ENCODE results near the gene MARCKS.
A peak's percentile ranks its signal among the peaks of the same experiment; 100 is the strongest.

The MARCKS gene

DNA sequence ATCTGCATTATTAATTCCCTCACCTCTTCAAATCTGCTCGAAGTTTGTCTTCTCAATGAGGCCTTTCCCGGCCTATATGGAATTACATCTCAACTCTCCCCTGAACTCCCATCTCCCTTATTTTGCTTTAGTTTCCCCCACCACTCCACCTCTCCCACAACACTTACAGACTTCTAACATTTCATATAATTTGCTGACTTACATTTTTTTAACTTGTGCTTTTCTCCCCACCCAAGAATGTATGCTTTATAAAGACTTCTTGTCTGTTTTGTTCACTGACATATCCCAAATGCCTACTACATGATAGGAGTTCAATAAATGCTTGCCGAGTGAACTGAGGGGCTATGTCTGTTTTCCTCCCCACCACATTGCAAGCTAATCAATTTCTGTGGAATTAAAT lies 3.9 kb upstream of the MARCKS start:
- DNase-seq (ENCODE audit: low read depth), result no peak

DNA sequence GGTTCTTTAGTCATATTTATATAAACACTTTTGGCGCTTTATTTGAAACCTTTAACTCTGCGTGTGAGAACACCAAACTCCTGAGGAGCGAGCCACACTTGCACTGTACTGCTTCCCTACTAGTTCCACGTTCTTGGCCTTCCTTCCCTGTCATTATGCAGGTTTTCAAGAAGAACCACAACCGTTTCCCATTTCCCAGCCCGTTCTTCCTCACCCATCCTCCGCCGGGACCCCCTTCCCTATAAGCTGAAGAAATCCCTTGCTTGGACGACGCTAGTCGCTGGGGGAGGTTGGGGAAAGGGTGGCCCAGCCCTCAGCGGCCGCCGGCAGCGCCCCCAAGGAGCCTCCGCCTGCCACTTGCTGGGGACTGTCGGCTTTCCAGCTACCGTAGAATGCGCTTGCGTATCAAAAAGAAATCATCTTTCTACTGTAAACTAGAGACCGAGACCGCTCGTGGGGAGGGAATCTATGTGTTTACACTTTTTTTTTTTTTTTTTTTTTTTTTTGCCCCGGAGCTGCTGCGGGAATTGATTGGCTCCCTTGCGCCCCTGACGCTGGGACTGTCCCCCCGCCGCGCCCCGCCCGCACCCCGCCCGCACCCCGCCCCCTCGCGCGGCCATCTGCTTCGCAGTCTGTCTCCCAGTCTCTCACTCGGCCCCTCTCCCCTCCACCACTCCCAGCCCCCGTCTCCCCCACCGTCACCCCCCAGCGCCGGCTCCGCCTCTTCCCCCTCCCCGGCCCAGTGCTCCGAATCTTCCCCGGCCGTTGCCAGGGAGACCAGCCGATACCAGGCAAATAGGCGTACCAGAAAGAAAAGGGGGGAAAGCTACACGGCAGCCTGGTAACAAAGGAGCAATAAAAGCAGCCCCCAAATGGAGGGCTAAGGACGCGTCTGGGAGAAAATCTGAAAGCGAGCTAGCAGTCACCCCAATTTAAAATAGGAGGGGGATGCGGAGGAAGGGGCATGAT lies 2.3 kb upstream of the MARCKS start:
- DNase-seq (ENCODE audit: low read depth), result peak; percentile 81

GRCh38 chr6:113855500-113856374 lies 1.4 kb upstream of the MARCKS start:
- peak; percentile 68 for DNase-seq (ENCODE audit: low read depth)

DNA sequence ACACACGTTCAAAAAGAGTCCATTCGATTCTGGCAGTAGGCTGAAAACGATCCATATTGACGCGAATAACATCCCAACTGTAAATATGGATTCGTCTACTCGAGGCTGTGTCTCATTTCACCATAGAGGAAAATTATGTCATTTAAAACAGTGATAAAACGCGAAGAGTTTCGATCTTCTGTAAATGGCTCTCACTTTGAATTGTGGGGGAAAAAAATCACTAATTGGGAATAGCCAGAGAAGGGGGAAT lies 845 bp upstream of the MARCKS start:
- no peak for DNase-seq (ENCODE audit: low read depth)

GRCh38 chr6:113857556-113858479 lies 673 bp downstream of the MARCKS start:
- peak; percentile 55 for DNase-seq (ENCODE audit: low read depth)

- DNase-seq (ENCODE audit: low read depth), result peak; percentile 90
These were observed 1.6 kb downstream of the MARCKS start for GRCh38 chr6:113858480-113859348.

DNA sequence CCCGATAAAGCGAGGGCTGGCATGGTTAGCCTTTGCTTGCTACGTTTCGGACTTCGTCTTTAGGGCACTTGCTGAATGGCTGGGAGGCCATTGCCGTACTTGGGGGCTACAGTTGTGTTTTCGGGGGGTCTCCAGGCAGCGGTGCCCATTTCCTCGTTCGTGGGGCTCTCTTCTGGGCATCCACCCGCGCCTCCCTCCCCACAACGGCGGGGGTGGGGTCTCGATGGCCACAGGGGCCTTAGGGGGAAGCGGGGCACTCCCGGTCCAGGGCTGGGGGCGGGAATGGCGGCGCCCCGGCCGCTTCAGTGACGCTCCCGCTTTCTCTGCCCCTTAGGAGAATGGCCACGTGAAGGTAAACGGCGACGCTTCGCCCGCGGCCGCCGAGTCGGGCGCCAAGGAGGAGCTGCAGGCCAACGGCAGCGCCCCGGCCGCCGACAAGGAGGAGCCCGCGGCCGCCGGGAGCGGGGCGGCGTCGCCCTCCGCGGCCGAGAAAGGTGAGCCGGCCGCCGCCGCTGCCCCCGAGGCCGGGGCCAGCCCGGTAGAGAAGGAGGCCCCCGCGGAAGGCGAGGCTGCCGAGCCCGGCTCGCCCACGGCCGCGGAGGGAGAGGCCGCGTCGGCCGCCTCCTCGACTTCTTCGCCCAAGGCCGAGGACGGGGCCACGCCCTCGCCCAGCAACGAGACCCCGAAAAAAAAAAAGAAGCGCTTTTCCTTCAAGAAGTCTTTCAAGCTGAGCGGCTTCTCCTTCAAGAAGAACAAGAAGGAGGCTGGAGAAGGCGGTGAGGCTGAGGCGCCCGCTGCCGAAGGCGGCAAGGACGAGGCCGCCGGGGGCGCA lies 2.4 kb downstream of the MARCKS start:
- DNase-seq (ENCODE audit: low read depth), result peak; percentile 53

DNA sequence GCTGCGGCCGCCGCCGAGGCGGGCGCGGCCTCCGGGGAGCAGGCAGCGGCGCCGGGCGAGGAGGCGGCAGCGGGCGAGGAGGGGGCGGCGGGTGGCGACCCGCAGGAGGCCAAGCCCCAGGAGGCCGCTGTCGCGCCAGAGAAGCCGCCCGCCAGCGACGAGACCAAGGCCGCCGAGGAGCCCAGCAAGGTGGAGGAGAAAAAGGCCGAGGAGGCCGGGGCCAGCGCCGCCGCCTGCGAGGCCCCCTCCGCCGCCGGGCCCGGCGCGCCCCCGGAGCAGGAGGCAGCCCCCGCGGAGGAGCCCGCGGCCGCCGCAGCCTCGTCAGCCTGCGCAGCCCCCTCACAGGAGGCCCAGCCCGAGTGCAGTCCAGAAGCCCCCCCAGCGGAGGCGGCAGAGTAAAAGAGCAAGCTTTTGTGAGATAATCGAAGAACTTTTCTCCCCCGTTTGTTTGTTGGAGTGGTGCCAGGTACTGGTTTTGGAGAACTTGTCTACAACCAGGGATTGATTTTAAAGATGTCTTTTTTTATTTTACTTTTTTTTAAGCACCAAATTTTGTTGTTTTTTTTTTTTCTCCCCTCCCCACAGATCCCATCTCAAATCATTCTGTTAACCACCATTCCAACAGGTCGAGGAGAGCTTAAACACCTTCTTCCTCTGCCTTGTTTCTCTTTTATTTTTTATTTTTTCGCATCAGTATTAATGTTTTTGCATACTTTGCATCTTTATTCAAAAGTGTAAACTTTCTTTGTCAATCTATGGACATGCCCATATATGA lies 3.2 kb downstream of the MARCKS start:
- DNase-seq (ENCODE audit: low read depth), result peak; percentile 48

DNA sequence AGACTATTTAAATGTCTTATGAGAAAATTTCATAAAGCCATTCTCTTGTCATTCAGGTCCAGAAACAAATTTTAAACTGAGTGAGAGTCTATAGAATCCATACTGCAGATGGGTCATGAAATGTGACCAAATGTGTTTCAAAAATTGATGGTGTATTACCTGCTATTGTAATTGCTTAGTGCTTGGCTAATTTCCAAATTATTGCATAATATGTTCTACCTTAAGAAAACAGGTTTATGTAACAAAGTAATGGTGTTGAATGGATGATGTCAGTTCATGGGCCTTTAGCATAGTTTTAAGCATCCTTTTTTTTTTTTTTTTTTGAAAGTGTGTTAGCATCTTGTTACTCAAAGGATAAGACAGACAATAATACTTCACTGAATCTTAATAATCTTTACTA lies 5.0 kb downstream of the MARCKS start:
- DNase-seq (ENCODE audit: low read depth), result no peak

GRCh38 chr6:113870917-113871316 lies 13.8 kb downstream of the MARCKS start:
- DNase-seq (ENCODE audit: low read depth), result peak; percentile 51

GRCh38 chr6:113871975-113872374 lies 14.8 kb downstream of the MARCKS start:
- DNase-seq (ENCODE audit: low read depth), result no peak

DNA sequence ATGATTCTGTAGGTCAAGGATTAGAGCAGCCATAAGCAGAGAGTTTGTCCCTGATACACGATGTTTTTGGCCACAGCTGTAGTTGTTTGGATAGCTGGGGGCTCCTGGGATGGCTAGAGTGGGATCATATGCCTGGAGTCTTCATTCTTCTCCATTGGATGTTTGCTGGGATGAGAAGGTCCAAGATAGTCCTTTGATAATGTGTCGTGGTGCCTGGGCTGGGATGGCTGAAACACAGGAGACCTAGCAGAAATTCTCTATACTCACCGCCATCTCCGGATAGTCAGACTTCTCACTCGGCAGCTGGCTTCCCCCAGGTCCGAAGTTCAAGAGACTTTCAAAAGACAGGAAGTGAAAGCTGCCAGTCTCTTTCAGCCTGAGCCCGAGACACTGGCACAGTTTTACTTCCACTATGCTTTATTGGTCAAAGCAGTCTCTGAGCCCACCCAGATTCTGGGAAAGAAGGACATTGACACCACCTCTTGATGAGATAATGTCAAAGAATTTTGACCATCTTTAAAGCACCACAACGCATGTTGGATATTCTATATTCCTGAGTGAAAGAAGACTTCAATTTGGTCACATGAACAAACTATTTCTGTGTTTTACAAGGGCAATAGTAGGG lies 16.0 kb downstream of the MARCKS start:
- no peak for DNase-seq (ENCODE audit: low read depth)

DNA sequence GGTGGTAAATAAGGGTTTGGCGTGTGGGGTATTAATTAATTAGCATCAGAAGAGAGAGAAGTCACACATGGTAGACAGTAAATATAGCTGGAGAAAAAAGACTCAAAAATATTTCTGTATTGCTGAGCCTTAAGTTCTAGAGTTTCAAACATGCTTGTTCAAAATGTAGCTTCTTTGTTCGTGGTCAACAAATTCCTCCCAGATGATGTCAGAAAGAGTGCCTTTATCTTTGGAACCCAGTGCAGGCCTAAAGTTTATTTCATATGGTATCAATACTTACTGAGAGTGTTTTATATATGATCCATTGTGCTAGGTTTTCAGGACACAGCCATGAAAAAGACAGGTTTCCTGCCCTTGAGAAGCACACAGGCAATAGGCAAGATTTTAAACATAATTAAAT lies 18.3 kb downstream of the MARCKS start:
- peak; percentile 80 for DNase-seq (ENCODE audit: low read depth)

DNA sequence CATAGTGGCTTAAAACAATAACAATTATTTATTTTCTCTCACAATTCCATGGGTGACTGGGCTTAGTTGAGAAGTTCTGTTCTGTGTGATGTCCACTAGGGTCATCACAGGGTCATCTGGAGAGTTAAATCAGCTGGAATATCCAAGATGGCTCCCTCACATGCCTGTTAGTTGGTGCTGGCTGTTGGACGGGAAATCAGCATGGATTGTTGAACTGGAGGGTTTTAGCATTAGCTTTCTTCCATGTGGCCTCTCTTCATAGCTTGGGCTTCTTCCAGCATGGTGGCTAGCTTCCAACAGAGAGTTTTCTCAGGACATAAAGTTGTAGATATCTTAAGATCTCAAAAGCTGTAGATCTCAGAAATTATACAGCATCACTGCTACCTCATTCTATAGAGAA lies 19.6 kb downstream of the MARCKS start:
- peak; percentile 17 for DNase-seq (ENCODE audit: low read depth)

- peak; percentile 86 for DNase-seq (ENCODE audit: low read depth)
These were observed 22.3 kb downstream of the MARCKS start for GRCh38 chr6:113879186-113880096.

DNA sequence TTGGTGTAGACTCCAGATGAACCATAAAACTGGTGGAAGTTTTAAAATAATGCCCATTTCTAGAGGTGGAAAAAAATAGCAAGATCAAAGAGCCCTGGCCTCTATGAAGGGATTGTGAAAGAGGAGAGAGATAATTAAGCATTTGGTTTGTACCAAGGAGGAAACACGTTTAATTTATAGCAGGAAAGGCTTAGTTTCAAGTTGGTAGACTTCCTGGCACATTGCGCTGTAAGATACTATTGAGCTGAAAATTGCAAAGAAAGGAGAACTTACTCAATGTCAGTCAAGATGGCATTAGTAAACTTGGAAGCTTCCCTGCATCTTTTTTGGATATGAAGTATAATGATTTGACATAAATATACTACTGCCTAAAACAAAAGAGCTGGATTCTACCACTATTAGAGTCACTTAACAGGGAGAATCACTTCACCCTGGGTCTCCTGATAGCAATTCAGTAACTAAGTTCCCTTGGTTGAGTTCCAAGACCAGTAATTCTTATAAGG lies 24.4 kb downstream of the MARCKS start:
- DNase-seq (ENCODE audit: low read depth), result no peak

DNA sequence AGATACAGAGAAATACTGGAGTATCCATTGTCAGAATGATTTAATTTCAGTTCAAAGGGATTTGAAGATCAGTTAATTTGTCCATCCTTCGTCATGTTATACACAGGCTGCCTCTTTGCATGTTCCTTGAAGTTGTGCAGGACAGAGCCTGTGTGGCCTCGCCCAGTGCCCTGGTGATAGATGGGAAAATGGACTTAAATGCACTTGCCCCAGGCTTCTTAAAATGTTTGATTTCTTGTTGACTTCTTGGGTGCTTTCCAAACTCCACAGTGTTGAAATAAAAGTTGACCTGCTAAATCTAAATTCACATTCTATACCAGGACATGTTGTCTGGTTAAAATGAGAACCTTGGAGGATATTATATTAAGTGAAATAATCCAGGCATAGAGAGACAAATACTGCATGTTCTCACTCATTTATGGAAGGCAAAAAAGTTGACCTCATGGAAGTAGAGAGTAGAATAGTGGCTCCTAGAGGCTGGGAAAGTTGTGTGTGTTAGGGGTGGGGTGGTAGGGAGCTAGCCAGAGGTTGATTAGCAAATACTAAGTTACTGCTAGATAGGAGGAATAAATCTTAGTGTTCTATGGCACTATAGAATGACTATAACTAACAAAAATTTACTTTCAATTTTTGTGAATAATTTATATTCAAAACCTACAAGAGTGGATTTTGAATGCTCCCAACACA lies 25.3 kb downstream of the MARCKS start:
- no peak for DNase-seq (ENCODE audit: low read depth)
